Prostate gland (tissue), 2 donors: ENCODE results near the gene PRKACG. TPM values are rescaled to one million over a fixed set of nuclear protein-coding genes. Genes with fewer than 3 reads are reported as not detected.
A peak's percentile ranks its signal among the peaks of the same experiment; 100 is the strongest.
"Not testable (repeated sequence)": the region's sequence is repeated elsewhere in the genome, so short reads cannot be mapped to it uniquely, and the experiment has no call there.

ENCODE experiments used
- DNase-seq: peaks from one replicate; pipeline ENCODE4 v3.0.0-alpha.2; 2019; ENCODE audit warnings: low spot score
- H3K27ac ChIP-seq, 2 donors: fragments of 200-600 bp; sonication (generic); 2 replicates each; pipeline ENCODE4 v1.5.1; 2017 to 2019
- H3K27me3 ChIP-seq: fragments of 200-600 bp; sonication (generic); replicated peaks from 2 replicates; pipeline ENCODE4 v1.5.1; 2019; ENCODE audit not compliant: insufficient read depth
- H3K36me3 ChIP-seq, 2 donors: fragments of 200-600 bp; sonication (generic); 1 replicate in 1 of 2; 2 replicates in 1 of 2; pipeline versions ENCODE4 v1.5.1 to v1.8.1; 2017 to 2019
- H3K4me1 ChIP-seq: fragments of 200-600 bp; sonication (generic); replicated peaks from 2 replicates; pipeline ENCODE4 v1.5.1; 2019
- H3K4me3 ChIP-seq, 2 donors: fragments of 200-600 bp; sonication (generic); 2 replicates each; pipeline ENCODE4 v1.5.1; 2017 to 2019
- H3K9me3 ChIP-seq: fragments of 200-600 bp; sonication (generic); 2 replicates; pipeline ENCODE4 v1.5.1; 2017
- POLR2A ChIP-seq: fragments of 450-650 bp; IDR thresholded peaks from one replicate; pipeline ENCODE4 v1.6.1; 2016; ENCODE audit warnings: antibody characterized with exemption, mild to moderate bottlenecking
- POLR2AphosphoS5 ChIP-seq: sonication (generic); formaldehyde crosslinking; IDR thresholded peaks from one replicate; pipeline ENCODE4 v1.6.1; 2017; ENCODE audit warnings: antibody characterized with exemption
- WGBS: methylation state at CpG from one replicate; pipeline ENCODE4 v1.1.5; 2018; 5-methylcytosine and 5-hydroxymethylcytosine counted together
- intact Hi-C: fragments of 100-400 bp; cut with DNase I; formaldehyde crosslinking; loops from one replicate; pipeline ENCODE4 v1.14.2; 2022
- total RNA-seq, 2 donors: library from RNA; depleted of rRNA; stranded (reverse); fragments of >200 nt; gene quantifications; one replicate each; pipeline ENCODE4 v1.1.0, GENCODE V29; 2016
- TF ChIP-seq, protein P1 (sequence below), 4 experiments: fragments of 200-600 bp in 2 of 4; fragments of 450-650 bp in 2 of 4; sonication (generic) in 2 of 4; IDR thresholded peaks; 1 replicate in 3 of 4; 2 replicates in 1 of 4; pipeline ENCODE4 v1.5.1; 2016 to 2019; ENCODE audit warnings: antibody characterized with exemption in 4 of 4, mild to moderate bottlenecking in 2 of 4, moderate library complexity in 2 of 4

The PRKACG gene
- total RNA-seq, 2 donors from 2014 or later = 5.1 TPM; not detected in 1

DNA sequence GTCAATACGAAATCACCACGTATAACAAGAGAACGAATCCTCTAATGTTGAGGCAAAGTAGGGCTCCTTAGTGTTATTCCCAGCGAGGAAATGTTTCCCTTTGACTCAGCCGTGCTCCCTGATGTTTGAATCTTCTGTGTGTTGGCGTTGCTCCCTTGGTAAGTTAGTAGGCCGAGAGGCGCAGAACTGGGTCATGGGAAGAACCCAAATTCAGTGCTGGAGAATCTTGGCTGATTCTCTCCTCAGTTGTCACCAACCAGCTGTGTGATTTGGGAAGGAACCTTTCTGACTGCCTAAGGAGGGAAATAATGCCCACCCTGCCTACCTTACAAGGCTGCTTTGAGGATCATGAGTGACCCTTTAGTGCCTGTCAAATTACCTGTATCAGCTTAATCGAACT lies 22.5 kb downstream of the PRKACG start:
- 75% methylated on average over 9 of the region's 9 CpGs for WGBS
- no peak for TF ChIP-seq POLR2A
- TF ChIP-seq POLR2AphosphoS5 = no peak
- no peak overlapping the region for H3K27ac ChIP-seq
- H3K4me1 ChIP-seq = no peaks in the 10 kb centered on the region
- no peak for DNase-seq
- H3K4me3 ChIP-seq = no peak overlapping the region
- intact Hi-C loops = loop anchor here (10.0 kb wide), 1 partner anchor 207 kb away; a partner anchor contains a TSS
- no peaks in the 10 kb centered on the region for H3K9me3 ChIP-seq
- no peaks in the 10 kb centered on the region for H3K36me3 ChIP-seq
- no peaks in the 10 kb centered on the region for H3K27me3 ChIP-seq

DNA sequence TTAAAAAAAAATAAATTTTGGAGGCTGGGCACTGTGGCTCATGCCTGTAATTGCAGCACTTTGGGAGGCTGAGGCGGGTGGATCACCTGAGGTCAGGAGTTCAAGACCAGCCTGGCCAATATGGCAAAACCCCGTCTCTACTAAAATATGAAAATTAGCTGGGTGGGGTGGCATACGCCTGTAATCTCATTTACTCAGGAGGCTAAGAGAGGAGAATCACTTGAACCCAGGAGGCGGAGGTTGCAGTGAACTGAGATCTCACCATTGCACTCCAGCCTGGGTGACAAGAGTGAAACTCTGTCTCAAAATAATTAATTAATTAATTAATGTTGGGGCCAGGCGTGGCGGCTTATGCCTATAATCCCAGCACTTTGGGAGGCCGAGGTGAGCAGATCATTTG lies 27.0 kb downstream of the PRKACG start:
- H3K9me3 ChIP-seq, H3K27ac ChIP-seq, H3K4me1 ChIP-seq, H3K4me3 ChIP-seq, intact Hi-C loops, DNase-seq, H3K36me3 ChIP-seq, H3K27me3 ChIP-seq: not testable (repeated sequence)
- WGBS = 94% methylated on average over 7 of the region's 7 CpGs

DNA sequence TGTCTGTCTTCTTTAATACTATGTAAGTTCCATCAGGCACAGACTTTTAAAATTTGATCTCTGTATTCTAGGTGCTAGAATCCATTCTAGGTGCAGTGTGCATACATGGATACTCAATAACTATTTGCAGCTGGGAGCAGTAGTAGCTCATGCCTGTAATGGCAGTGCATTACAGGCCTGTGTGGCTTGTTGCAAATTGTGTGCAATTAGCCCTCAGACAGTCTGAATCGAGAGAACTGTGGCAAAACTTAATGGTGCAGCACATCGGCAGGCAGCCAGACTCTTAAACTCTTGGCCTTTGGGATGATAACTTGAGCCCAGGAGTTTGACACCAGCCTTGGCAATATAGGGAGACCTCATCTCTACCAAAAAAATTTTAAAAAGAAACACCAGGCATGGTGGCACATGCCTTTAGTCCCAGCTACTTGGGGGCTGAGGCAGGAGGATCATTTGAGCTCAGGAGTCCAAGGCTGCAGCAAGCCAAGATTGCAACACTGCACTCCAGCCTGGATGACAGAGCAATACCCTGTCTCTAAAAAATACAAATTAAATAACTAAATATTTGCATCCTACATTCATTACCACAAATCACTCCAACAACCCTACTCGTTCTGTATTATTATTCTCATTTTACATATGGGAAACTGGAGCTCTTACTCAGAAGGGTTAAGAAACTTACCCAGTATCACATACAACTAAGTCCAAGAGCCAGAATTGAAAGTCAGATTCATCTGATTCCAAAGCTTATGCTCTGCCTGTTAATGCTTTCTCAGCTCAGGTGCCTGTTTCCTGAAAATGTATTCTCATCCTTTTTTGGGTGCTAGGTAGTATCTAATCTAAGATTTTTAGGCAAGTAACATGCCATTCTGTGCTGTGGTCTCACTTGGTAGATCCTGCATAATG lies 30.1 kb downstream of the PRKACG start:
- WGBS = 51% methylated on average over 3 of the region's 3 CpGs
- TF ChIP-seq POLR2AphosphoS5 = no peak
- no peak for TF ChIP-seq POLR2A
- TF ChIP-seq, protein P1, sequence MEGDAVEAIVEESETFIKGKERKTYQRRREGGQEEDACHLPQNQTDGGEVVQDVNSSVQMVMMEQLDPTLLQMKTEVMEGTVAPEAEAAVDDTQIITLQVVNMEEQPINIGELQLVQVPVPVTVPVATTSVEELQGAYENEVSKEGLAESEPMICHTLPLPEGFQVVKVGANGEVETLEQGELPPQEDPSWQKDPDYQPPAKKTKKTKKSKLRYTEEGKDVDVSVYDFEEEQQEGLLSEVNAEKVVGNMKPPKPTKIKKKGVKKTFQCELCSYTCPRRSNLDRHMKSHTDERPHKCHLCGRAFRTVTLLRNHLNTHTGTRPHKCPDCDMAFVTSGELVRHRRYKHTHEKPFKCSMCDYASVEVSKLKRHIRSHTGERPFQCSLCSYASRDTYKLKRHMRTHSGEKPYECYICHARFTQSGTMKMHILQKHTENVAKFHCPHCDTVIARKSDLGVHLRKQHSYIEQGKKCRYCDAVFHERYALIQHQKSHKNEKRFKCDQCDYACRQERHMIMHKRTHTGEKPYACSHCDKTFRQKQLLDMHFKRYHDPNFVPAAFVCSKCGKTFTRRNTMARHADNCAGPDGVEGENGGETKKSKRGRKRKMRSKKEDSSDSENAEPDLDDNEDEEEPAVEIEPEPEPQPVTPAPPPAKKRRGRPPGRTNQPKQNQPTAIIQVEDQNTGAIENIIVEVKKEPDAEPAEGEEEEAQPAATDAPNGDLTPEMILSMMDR (IDR thresholded peaks at IDR 0.05) = no peak
- Histone ChIP-seq H3K27me3 (no peaks in the 10 kb centered on the region), H3K4me1 (no peaks in the 10 kb centered on the region), H3K27ac (no peak overlapping the region), H3K9me3 (no peaks in the 10 kb centered on the region), H3K36me3 (no peaks in the 10 kb centered on the region), H3K4me3 (no peak overlapping the region)
- no peak for DNase-seq
- intact Hi-C loops = no loop called here

DNA sequence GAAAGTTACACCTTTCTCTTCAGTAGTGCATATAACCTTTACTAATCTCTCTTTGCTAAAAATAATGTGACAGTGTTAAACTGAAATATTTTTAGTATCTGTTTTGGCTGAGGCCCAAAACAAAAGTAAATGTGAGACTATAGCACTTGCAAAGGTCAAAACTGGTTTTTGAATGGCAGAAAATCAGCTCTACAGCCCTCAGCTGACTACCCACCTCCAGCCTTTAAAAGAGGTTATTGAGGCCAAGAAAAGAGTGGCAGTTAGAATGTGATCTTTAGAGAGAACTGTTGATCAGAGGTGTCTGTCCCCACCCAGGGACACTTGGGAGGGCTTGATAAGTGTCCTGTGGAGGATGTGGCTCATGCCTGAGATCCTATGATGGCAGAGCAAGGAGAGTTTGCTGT lies 30.9 kb downstream of the PRKACG start:
- no peak for TF ChIP-seq POLR2A
- TF ChIP-seq, protein P1 (IDR thresholded peaks at IDR 0.05) = no peak
- no peak for TF ChIP-seq POLR2AphosphoS5
- DNase-seq = no peak
- Histone ChIP-seq H3K9me3 (no peaks in the 10 kb centered on the region), H3K27me3 (no peaks in the 10 kb centered on the region), H3K4me1 (no peaks in the 10 kb centered on the region), H3K36me3 (no peaks in the 10 kb centered on the region), H3K27ac (no peak overlapping the region), H3K4me3 (no peak overlapping the region)
- intact Hi-C loops = no loop called here

DNA sequence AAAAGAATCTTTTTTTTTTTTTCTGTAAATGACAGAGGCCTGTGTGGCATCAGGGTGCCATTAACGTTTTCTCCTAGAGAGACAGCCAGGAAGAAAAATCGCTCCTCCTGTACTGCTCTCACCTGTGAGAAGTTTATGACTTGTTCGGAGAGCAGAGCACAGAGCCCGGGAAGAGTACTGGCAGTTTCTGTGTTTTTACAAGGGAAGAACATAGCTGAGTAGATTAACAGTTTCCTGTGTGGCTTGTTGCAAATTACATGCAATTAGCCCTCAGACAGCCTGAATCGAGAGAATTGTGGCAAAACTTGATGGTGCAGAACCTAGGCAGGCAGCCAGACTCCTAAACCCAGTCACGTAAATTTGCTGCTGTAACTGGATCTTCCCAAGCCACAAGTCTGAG lies 32.1 kb downstream of the PRKACG start:
- H3K36me3 ChIP-seq = no peaks in the 10 kb centered on the region
- whole genome bisulfite sequencing = 5% methylated on average over 6 of the region's 6 CpGs
- no peaks in the 10 kb centered on the region for H3K9me3 ChIP-seq
- no peak overlapping the region for H3K4me3 ChIP-seq
- TF ChIP-seq, protein P1 (IDR thresholded peaks at IDR 0.05) = no peak
- peak; percentile 21 for TF ChIP-seq POLR2AphosphoS5
- intact Hi-C loops = no loop called here
- no peaks in the 10 kb centered on the region for H3K27me3 ChIP-seq
- no peak for DNase-seq
- peak overlapping the region in 1 of 2 donors; percentile 26 for H3K27ac ChIP-seq
- H3K4me1 ChIP-seq = no peaks in the 10 kb centered on the region
